ENCODE measurements around the gene TTLL11. TPM values are rescaled to one million over a fixed set of nuclear protein-coding genes. Genes with fewer than 3 reads are reported as not detected.

The TTLL11 gene
- total RNA-seq, 4 donors from 2014 or later = 12.3 to 20.5 (median 15.3) TPM

GRCh38 chr9:121929893-121930875, 162.9 kb downstream of the TTLL11 start:
- no peak for DNase-seq
- H3K36me3 ChIP-seq = no peaks in the 10 kb centered on the region
- no peak for TF ChIP-seq POLR2A (IDR thresholded peaks at IDR 0.05)
- TF ChIP-seq, protein P1, sequence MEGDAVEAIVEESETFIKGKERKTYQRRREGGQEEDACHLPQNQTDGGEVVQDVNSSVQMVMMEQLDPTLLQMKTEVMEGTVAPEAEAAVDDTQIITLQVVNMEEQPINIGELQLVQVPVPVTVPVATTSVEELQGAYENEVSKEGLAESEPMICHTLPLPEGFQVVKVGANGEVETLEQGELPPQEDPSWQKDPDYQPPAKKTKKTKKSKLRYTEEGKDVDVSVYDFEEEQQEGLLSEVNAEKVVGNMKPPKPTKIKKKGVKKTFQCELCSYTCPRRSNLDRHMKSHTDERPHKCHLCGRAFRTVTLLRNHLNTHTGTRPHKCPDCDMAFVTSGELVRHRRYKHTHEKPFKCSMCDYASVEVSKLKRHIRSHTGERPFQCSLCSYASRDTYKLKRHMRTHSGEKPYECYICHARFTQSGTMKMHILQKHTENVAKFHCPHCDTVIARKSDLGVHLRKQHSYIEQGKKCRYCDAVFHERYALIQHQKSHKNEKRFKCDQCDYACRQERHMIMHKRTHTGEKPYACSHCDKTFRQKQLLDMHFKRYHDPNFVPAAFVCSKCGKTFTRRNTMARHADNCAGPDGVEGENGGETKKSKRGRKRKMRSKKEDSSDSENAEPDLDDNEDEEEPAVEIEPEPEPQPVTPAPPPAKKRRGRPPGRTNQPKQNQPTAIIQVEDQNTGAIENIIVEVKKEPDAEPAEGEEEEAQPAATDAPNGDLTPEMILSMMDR (IDR thresholded peaks at IDR 0.05 in 4 of 5, conservative IDR thresholded peaks at IDR 0.05 in 1 of 5) = no peak
- no peak overlapping the region for H3K4me3 ChIP-seq
- H3K9me3 ChIP-seq = no peaks in the 10 kb centered on the region
- in situ Hi-C loops (cut with MboI; ENCODE audit: low sequenced_read_pairs in 4 of 4) (no loop called here), intact Hi-C loops (cut with DNase I; ENCODE audit: low total_unique reads) (no loop called here)
- H3K27ac ChIP-seq = no peak overlapping the region
- ATAC-seq = no peak
- peaks cover 0 to 4% of the 10 kb centered on the region in 2 donors for H3K4me1 ChIP-seq
- no peaks in the 10 kb centered on the region for H3K27me3 ChIP-seq

DNA sequence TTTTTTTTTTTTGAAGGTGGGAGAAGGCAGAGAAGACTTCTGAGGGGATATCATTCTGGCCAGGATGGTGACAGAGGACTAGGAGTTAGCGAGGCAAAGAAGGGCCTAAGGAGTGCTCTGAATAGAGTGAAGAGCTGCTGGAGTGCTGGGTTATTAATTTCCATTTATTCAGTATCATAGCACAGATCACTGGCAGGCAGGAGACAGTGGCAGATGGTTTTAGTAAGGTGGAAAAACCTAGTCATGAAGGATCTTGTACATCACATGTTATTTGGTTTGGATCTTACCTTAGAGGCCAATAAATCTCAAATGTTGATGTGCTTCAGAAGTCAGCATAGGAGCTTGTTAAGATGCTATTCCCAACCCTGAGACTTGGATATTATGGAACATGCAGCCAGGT, 165.5 kb downstream of the TTLL11 start:
- TF ChIP-seq, protein P1 (IDR thresholded peaks at IDR 0.05 in 4 of 5, conservative IDR thresholded peaks at IDR 0.05 in 1 of 5) = no peak
- TF ChIP-seq POLR2A (IDR thresholded peaks at IDR 0.05) = no peak
- in situ Hi-C loops (cut with MboI; ENCODE audit: low sequenced_read_pairs in 4 of 4) (no loop called here), intact Hi-C loops (cut with DNase I; ENCODE audit: low total_unique reads) (no loop called here)
- ATAC-seq (no peak), DNase-seq (no peak)
- Histone ChIP-seq H3K36me3 (no peaks in the 10 kb centered on the region), H3K4me3 (no peak overlapping the region), H3K27ac (no peak overlapping the region), H3K4me1 (peaks cover 0 to 4% of the 10 kb centered on the region in 2 donors), H3K27me3 (no peaks in the 10 kb centered on the region), H3K9me3 (no peaks in the 10 kb centered on the region)

DNA sequence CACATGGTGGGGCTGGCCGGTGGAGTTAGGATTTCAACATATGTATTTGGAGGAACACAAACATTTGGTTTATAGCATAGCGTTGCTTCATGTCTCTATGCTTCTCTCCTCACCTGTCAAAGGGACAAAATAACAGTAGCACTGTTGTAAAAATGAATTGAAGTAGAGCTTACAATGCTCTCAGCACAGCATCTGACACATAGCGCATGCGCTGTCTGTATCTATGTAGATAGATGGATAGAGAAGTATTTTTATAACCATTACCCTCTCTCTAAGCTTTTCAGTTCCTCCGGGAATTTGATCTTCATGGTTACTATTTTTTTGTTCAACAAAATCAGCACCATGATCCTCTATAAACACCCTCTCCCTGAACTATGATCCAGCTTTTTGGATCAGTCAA, 166.0 kb downstream of the TTLL11 start:
- ATAC-seq = no peak
- TF ChIP-seq POLR2A (IDR thresholded peaks at IDR 0.05) = no peak
- TF ChIP-seq, protein P1 (IDR thresholded peaks at IDR 0.05 in 4 of 5, conservative IDR thresholded peaks at IDR 0.05 in 1 of 5) = no peak
- Histone ChIP-seq H3K27ac (no peak overlapping the region), H3K27me3 (no peaks in the 10 kb centered on the region), H3K4me3 (no peak overlapping the region), H3K36me3 (no peaks in the 10 kb centered on the region), H3K4me1 (peaks cover 0 to 4% of the 10 kb centered on the region in 2 donors), H3K9me3 (no peaks in the 10 kb centered on the region)
- DNase-seq = no peak
- in situ Hi-C loops (cut with MboI; ENCODE audit: low sequenced_read_pairs in 4 of 4) = no loop called here
- intact Hi-C loops (cut with DNase I; ENCODE audit: low total_unique reads) = no loop called here

DNA sequence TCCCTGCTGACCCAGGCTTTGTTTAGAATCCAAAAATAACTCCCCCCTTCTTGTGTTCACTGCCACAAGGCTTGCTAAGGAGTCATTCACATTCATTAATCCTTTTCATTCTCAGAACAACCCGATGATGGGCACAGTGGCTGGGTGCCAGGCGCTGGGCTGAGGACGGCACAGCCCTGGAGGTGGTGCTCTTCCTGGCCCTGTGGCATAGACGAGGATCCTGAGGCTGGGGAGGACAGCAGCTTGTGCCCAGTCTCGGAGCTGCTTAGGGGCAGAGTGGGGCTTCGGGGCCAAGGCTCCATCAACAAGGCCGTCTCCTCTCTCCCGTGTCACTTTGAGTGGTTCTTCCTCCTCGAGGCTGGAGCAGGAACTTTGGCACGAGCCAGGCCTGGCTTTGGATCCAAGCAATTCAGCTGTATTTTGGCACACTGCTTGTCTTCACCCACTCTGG, 166.7 kb downstream of the TTLL11 start:
- Histone ChIP-seq H3K4me3 (no peak overlapping the region), H3K27ac (no peak overlapping the region), H3K9me3 (no peaks in the 10 kb centered on the region), H3K36me3 (no peaks in the 10 kb centered on the region), H3K27me3 (no peaks in the 10 kb centered on the region), H3K4me1 (peaks cover 3 to 9% of the 10 kb centered on the region in 2 donors)
- TF ChIP-seq POLR2A (IDR thresholded peaks at IDR 0.05) = no peak
- TF ChIP-seq, protein P1 (IDR thresholded peaks at IDR 0.05 in 4 of 5, conservative IDR thresholded peaks at IDR 0.05 in 1 of 5) = no peak
- ATAC-seq (no peak), DNase-seq (no peak)
- intact Hi-C loops (cut with DNase I; ENCODE audit: low total_unique reads) (no loop called here), in situ Hi-C loops (cut with MboI; ENCODE audit: low sequenced_read_pairs in 4 of 4) (no loop called here)
